ENCODE results near the gene STKLD1.
A peak's percentile ranks its signal among the peaks of the same experiment; 100 is the strongest.

STKLD1 gene

DNA sequence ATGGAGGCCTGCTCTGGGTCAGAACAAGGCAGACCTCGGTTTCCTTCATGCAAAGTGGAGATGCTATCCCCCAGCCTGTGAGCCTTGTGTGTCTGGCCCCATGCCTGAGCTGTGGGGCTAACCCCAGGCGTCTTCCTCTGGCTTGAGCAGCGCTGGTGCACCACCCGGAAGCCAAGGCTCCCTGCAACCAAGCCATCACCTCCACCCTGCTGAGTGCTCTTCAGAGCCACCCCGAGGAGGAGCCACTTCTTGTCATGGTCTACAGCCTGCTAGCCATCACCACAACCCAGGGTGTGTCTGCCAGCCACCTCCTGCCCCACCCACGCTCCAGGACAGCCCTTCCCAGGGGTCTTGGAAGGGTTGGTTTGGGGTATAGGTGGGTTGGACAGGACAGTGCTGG, 25.4 kb downstream of the STKLD1 start:
- DNase-seq (ENCODE audit: low spot score), result no peak
- no peak overlapping the region for H3K27ac ChIP-seq
- TF ChIP-seq, protein P1, sequence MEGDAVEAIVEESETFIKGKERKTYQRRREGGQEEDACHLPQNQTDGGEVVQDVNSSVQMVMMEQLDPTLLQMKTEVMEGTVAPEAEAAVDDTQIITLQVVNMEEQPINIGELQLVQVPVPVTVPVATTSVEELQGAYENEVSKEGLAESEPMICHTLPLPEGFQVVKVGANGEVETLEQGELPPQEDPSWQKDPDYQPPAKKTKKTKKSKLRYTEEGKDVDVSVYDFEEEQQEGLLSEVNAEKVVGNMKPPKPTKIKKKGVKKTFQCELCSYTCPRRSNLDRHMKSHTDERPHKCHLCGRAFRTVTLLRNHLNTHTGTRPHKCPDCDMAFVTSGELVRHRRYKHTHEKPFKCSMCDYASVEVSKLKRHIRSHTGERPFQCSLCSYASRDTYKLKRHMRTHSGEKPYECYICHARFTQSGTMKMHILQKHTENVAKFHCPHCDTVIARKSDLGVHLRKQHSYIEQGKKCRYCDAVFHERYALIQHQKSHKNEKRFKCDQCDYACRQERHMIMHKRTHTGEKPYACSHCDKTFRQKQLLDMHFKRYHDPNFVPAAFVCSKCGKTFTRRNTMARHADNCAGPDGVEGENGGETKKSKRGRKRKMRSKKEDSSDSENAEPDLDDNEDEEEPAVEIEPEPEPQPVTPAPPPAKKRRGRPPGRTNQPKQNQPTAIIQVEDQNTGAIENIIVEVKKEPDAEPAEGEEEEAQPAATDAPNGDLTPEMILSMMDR (conservative IDR thresholded peaks at IDR 0.05; ENCODE audit: low read depth), result no peak
- ChIA-PET POLR2A (ENCODE audit: low non-redundant PET) (no interaction called here), CTCF (interaction anchor here (1.5 kb wide), 1 partner anchor 55 kb away, joined by 6 read pairs; no protein-coding TSS in a partner anchor)

DNA sequence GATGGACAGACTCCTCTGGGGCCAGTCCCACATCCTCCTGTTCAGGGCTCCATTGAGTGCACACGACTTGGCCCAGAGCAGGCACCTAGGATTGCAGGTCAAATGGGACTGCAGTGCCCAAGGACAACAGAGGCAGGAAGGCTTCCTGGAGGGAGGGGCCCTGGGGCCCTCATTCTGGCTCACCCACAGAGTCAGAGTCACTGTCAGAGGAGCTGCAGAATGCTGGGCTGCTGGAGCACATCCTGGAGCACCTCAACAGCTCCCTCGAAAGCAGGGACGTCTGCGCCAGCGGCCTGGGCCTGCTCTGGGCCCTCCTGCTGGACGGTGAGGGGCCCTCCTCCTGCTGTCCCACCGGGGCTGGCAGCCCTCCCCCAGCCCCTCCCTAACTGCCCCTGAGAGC, 26.5 kb downstream of the STKLD1 start:
- ChIA-PET POLR2A (ENCODE audit: low non-redundant PET) (no interaction called here), CTCF (interaction anchor here (1.5 kb wide), 1 partner anchor 56 kb away, joined by 6 read pairs; no protein-coding TSS in a partner anchor)
- TF ChIP-seq, protein P1 (conservative IDR thresholded peaks at IDR 0.05; ENCODE audit: low read depth), result no peak
- peak overlapping the region; percentile 30 for H3K27ac ChIP-seq
- no peak for DNase-seq (ENCODE audit: low spot score)

DNA sequence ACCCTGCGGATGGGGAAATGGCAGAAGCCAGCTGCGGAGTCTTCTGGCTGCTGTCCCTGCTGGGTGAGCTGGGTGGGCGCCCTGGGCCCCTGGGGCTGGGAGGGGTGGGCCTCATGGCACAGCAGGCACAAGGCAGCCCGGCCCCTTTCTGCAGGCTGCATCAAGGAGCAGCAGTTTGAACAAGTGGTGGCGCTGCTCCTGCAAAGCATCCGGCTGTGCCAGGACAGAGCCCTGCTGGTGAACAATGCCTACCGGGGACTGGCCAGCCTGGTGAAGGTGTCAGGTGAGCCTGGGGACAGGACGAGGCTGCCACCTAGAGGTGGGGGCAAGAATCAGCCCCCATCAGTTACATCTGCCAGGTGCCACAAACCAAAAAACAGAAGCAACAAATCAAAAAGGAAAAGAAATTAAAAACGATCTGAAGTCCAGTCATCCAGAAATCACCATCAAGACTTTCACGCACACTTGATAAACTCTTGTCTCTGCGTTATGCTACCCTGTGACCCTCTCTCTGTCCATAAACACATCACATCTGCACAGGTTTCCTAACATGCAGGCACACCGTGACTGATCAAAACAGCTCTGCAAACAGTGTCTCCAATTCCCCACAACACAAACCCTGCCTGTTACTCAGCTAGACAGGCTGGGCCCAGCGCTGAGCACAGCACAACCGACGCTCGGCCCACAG, 27.7 kb downstream of the STKLD1 start:
- DNase-seq (ENCODE audit: low spot score), result peak; percentile 75
- H3K27ac ChIP-seq, result peak overlapping the region; percentile 30
- ChIA-PET POLR2A (ENCODE audit: low non-redundant PET) (no interaction called here), CTCF (interaction anchor here (0.7 to 2.0 kb wide), 12 partner anchors 10 to 218 kb away, joined by 3 to 11 read pairs (median 5); partner anchors contain the start of genes SURF1 and SURF2)
- TF ChIP-seq, protein P1 (conservative IDR thresholded peaks at IDR 0.05; ENCODE audit: low read depth), result peak; percentile 68

DNA sequence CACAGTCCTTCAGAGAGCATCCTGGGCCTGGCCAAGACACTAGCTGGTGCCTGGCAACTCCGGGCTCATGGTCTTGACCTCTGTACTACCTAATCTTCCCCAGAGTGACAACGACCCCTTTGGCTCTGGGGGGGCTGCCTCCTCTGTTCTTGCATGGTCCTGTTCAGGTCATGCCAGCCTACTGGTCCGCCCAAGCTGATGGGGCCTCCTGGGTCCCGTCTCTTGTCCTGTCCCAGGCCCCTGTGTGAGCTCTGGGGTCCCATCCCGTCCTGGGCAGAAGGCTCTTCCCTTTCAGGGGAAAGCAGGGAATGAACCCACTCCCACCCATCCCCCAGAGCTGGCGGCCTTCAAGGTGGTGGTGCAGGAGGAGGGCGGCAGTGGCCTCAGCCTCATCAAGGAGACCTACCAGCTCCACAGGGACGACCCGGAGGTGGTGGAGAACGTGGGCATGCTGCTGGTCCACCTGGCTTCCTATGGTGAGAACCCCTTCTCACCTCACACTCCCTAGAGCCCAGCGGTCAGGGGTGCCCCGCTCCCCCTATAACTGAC, 28.4 kb downstream of the STKLD1 start:
- TF ChIP-seq, protein P1 (conservative IDR thresholded peaks at IDR 0.05; ENCODE audit: low read depth), result no peak
- ChIA-PET POLR2A (ENCODE audit: low non-redundant PET) (no interaction called here), CTCF (interaction anchor here (0.7 to 2.0 kb wide), 13 partner anchors 9 to 219 kb away, joined by 3 to 11 read pairs (median 5); partner anchors contain the start of genes MED22, RPL7A, SURF1 and SURF2)
- no peak for DNase-seq (ENCODE audit: low spot score)
- H3K27ac ChIP-seq, result no peak overlapping the region; the same call in 1 of the 2 replicates

DNA sequence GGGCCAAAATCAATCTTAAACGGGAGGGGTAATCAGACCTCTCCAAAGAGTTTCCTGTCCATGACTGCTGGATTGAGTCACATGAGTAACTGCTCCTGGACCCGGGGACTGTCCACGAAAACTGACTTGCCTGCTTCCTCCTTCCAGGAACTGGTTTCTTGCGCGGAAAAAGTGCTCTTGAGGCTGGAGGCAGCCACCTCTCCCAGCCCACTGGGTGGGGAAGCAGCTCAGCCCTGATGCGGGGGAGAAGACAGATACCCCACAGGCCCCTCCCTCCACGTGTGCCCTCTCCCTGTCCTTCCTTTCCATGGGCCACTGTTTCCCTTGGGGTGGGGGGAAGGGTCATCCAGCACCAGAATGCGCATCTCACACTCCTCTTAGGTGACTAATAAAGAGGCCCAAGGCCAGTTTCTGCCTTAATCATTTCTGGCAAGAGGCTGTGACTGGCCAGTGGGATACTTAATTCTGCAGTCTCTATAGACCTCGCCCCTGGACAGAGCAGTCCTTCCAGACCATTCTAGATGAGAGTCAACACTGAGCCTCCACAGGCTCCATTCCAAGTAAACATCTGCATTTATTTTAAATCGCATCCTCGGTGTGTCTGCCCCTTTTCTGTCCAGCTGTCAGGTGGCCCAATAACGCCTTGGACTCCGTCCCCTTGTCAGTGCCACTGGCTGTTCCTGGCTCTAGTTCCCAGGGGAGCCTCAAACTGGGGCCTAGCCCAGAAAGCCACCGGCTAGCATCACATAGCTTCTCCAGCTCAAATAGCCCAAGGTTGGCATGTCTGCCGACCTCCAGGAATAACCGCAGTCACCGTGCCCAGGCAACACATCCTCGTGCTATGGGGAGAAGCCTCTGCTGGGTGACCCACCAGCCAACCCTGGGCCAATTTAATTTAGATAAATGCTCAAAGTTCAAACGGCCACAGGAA, 29.6 kb downstream of the STKLD1 start:
- DNase-seq (ENCODE audit: low spot score), result no peak
- CTCF ChIA-PET, result interaction anchor here (0.6 to 1.3 kb wide), 3 partner anchors 12 to 81 kb away, joined by 3 read pairs; no protein-coding TSS in a partner anchor
- POLR2A ChIA-PET (ENCODE audit: low non-redundant PET), result interaction anchor here (0.5 kb wide), 1 partner anchor 41 kb away, joined by 3 read pairs; no protein-coding TSS in a partner anchor
- peak overlapping the region; percentile 12 for H3K27ac ChIP-seq
- TF ChIP-seq, protein P1 (conservative IDR thresholded peaks at IDR 0.05; ENCODE audit: low read depth), result no peak
